HG02678 (cell line): ENCODE measurements around the gene ITK.

ENCODE experiments used
- ATAC-seq: cut with Tn5 transposase; IDR thresholded peaks from one replicate; pipeline ENCODE4 v1.9.1; 2021; ENCODE audit warnings: mild to moderate bottlenecking, moderate library complexity; ENCODE audit not compliant: unreplicated experiment

Gene ITK

GRCh38 chr5:157278319-157279037 lies 97.8 kb downstream of the ITK start:
- no peak for ATAC-seq

GRCh38 chr5:157279605-157280239 lies 99.1 kb downstream of the ITK start:
- ATAC-seq: no peak

- no peak for ATAC-seq
These were observed 100.3 kb downstream of the ITK start for GRCh38 chr5:157280927-157281326.

- ATAC-seq: no peak
These were observed 101.5 kb downstream of the ITK start for GRCh38 chr5:157282150-157282549.

GRCh38 chr5:157283434-157283833 lies 102.8 kb downstream of the ITK start:
- peak; percentile 99 for ATAC-seq

- ATAC-seq: no peak
These were observed 104.0 kb downstream of the ITK start for GRCh38 chr5:157284458-157285212.

GRCh38 chr5:157285310-157286035 lies 104.8 kb downstream of the ITK start:
- ATAC-seq: no peak

- no peak for ATAC-seq
These were observed 106.1 kb downstream of the ITK start for GRCh38 chr5:157286761-157287211.

- no peak for ATAC-seq
These were observed 107.9 kb downstream of the ITK start for GRCh38 chr5:157288405-157289163.

- ATAC-seq: no peak
These were observed 108.7 kb downstream of the ITK start for GRCh38 chr5:157289164-157289819.

- no peak for ATAC-seq
These were observed 109.7 kb downstream of the ITK start for GRCh38 chr5:157290156-157290980.

GRCh38 chr5:157290981-157291711 lies 110.5 kb downstream of the ITK start:
- peak; percentile 91 for ATAC-seq

- ATAC-seq: no peak
These were observed 112.0 kb downstream of the ITK start for GRCh38 chr5:157292599-157292998.

GRCh38 chr5:157294407-157295091 lies 113.9 kb downstream of the ITK start:
- no peak for ATAC-seq

GRCh38 chr5:157295247-157295646 lies 114.6 kb downstream of the ITK start:
- no peak for ATAC-seq

GRCh38 chr5:157300564-157300963 lies 119.9 kb downstream of the ITK start:
- ATAC-seq: no peak

- no peak for ATAC-seq
These were observed 120.4 kb downstream of the ITK start for GRCh38 chr5:157301066-157301465.

- ATAC-seq: no peak
These were observed 122.4 kb downstream of the ITK start for GRCh38 chr5:157303023-157303422.
